SJCRH30 (cell line): Measurements from ENCODE around the gene VOPP1. TPM values are rescaled to one million over a fixed set of nuclear protein-coding genes. Genes with fewer than 3 reads are reported as not detected.

Source experiments
- DNase-seq, 2 experiments: peaks; one replicate each; pipeline ENCODE4 v3.0.0-alpha.2; 2015 to 2020
- H3K27ac ChIP-seq: fragments of 250-450 bp; sonication (Bioruptor Pico); 2 replicates; pipeline ENCODE4 v1.5.1; 2020; ENCODE audit warnings: mild to moderate bottlenecking, moderate library complexity
- H3K27me3 ChIP-seq: fragments of 250-450 bp; sonication (Bioruptor Pico); 2 replicates; pipeline ENCODE4 v1.5.1; 2020; ENCODE audit warnings: mild to moderate bottlenecking, moderate library complexity
- H3K36me3 ChIP-seq: fragments of 250-450 bp; sonication (Bioruptor Pico); 2 replicates; pipeline ENCODE4 v1.5.1; 2020; ENCODE audit warnings: mild to moderate bottlenecking, moderate library complexity
- H3K4me1 ChIP-seq: fragments of 250-450 bp; sonication (Bioruptor Pico); 2 replicates; pipeline ENCODE4 v1.5.1; 2020; ENCODE audit warnings: mild to moderate bottlenecking, moderate library complexity
- H3K4me3 ChIP-seq: fragments of 250-450 bp; sonication (Bioruptor Pico); 2 replicates; pipeline ENCODE4 v1.5.1; 2020; ENCODE audit warnings: mild to moderate bottlenecking, moderate library complexity
- H3K9me3 ChIP-seq: fragments of 250-450 bp; sonication (Bioruptor Pico); replicated peaks from 2 replicates; pipeline ENCODE4 v1.5.1; 2020; ENCODE audit warnings: mild to moderate bottlenecking, moderate library complexity
- total RNA-seq: library from RNA; depleted of rRNA; stranded (reverse); fragments of >200 nt; shearing (Covaris generic); gene quantifications from 2 replicates; pipeline ENCODE4 v1.2.3, GENCODE V29; 2014

VOPP1 gene
- total RNA-seq, 1 experiment from 2014 or later, result 89.8 TPM

- Histone ChIP-seq H3K27ac (no peak overlapping the region), H3K4me3 (no peak overlapping the region), H3K27me3 (no peaks in the 10 kb centered on the region), H3K36me3 (peaks cover 11% of the 10 kb centered on the region), H3K9me3 (no peaks in the 10 kb centered on the region), H3K4me1 (peaks cover 41% of the 10 kb centered on the region)
- no peak for DNase-seq
Measured at GRCh38 chr7:55491346-55491745, 81.0 kb downstream of the VOPP1 start.

- DNase-seq, result peak in 1 of 2 experiments; percentile 27
- Histone ChIP-seq H3K4me3 (no peak overlapping the region), H3K4me1 (peaks cover 51% of the 10 kb centered on the region), H3K27ac (peak overlapping the region; percentile 68; the same call in 1 of the 2 replicates), H3K36me3 (peaks cover 8% of the 10 kb centered on the region), H3K9me3 (no peaks in the 10 kb centered on the region), H3K27me3 (no peaks in the 10 kb centered on the region)
Measured at GRCh38 chr7:55490099-55490498, 82.2 kb downstream of the VOPP1 start.

GRCh38 chr7:55489552-55489951, 82.8 kb downstream of the VOPP1 start:
- no peaks in the 10 kb centered on the region for H3K9me3 ChIP-seq
- peaks cover 8% of the 10 kb centered on the region for H3K36me3 ChIP-seq
- no peak overlapping the region for H3K4me3 ChIP-seq
- no peaks in the 10 kb centered on the region for H3K27me3 ChIP-seq
- peaks cover 55% of the 10 kb centered on the region for H3K4me1 ChIP-seq
- H3K27ac ChIP-seq, result peak overlapping the region; percentile 68
- DNase-seq, result no peak

GRCh38 chr7:55488804-55489340, 83.4 kb downstream of the VOPP1 start:
- no peak overlapping the region for H3K4me3 ChIP-seq
- H3K27ac ChIP-seq, result peak overlapping the region; percentile 68
- no peaks in the 10 kb centered on the region for H3K27me3 ChIP-seq
- DNase-seq, result peak; percentile 98
- no peaks in the 10 kb centered on the region for H3K9me3 ChIP-seq
- H3K4me1 ChIP-seq, result peaks cover 62% of the 10 kb centered on the region
- H3K36me3 ChIP-seq, result peaks cover 11% of the 10 kb centered on the region

GRCh38 chr7:55488216-55488615, 84.1 kb downstream of the VOPP1 start:
- H3K4me3 ChIP-seq, result no peak overlapping the region
- H3K4me1 ChIP-seq, result peaks cover 62% of the 10 kb centered on the region
- no peaks in the 10 kb centered on the region for H3K9me3 ChIP-seq
- H3K27ac ChIP-seq, result peak overlapping the region; percentile 68
- H3K27me3 ChIP-seq, result no peaks in the 10 kb centered on the region
- H3K36me3 ChIP-seq, result peaks cover 11% of the 10 kb centered on the region
- peak; percentile 55 to 68 for DNase-seq

- no peaks in the 10 kb centered on the region for H3K27me3 ChIP-seq
- no peak for DNase-seq
- H3K4me3 ChIP-seq, result no peak overlapping the region
- no peak overlapping the region for H3K27ac ChIP-seq
- H3K4me1 ChIP-seq, result peaks cover 62% of the 10 kb centered on the region
- peaks cover 11% of the 10 kb centered on the region for H3K36me3 ChIP-seq
- H3K9me3 ChIP-seq, result no peaks in the 10 kb centered on the region
Measured at GRCh38 chr7:55486991-55487390, 85.3 kb downstream of the VOPP1 start.

- no peaks in the 10 kb centered on the region for H3K9me3 ChIP-seq
- peaks cover 62% of the 10 kb centered on the region for H3K4me1 ChIP-seq
- peak overlapping the region; percentile 64 for H3K27ac ChIP-seq
- H3K27me3 ChIP-seq, result no peaks in the 10 kb centered on the region
- H3K36me3 ChIP-seq, result peaks cover 8% of the 10 kb centered on the region; the same call in 1 of the 2 replicates
- H3K4me3 ChIP-seq, result no peak overlapping the region
- no peak for DNase-seq
Measured at GRCh38 chr7:55486192-55486590, 86.1 kb downstream of the VOPP1 start.

- peaks cover 8% of the 10 kb centered on the region; the same call in 1 of the 2 replicates for H3K36me3 ChIP-seq
- H3K27ac ChIP-seq, result peak overlapping the region; percentile 64
- no peaks in the 10 kb centered on the region for H3K27me3 ChIP-seq
- no peak overlapping the region for H3K4me3 ChIP-seq
- H3K4me1 ChIP-seq, result peaks cover 58% of the 10 kb centered on the region
- no peaks in the 10 kb centered on the region for H3K9me3 ChIP-seq
- DNase-seq, result peak; percentile 77 to 78
Measured at GRCh38 chr7:55485501-55486191, 86.7 kb downstream of the VOPP1 start.

GRCh38 chr7:55484834-55485233, 87.5 kb downstream of the VOPP1 start:
- no peaks in the 10 kb centered on the region for H3K9me3 ChIP-seq
- no peaks in the 10 kb centered on the region for H3K27me3 ChIP-seq
- peak; percentile 43 to 60 for DNase-seq
- 0 out of 2 replicates have a peak, but pooled peaks cover 8% of the 10 kb centered on the region for H3K36me3 ChIP-seq
- H3K4me3 ChIP-seq, result no peak overlapping the region
- H3K4me1 ChIP-seq, result peaks cover 50% of the 10 kb centered on the region
- H3K27ac ChIP-seq, result peak overlapping the region; percentile 64

GRCh38 chr7:55484241-55484640, 88.1 kb downstream of the VOPP1 start:
- 0 out of 2 replicates have a peak, but pooled peaks cover 8% of the 10 kb centered on the region for H3K36me3 ChIP-seq
- no peak for DNase-seq

GRCh38 chr7:55483046-55483445, 89.3 kb downstream of the VOPP1 start:
- H3K36me3 ChIP-seq, result 0 out of 2 replicates have a peak, but pooled peaks cover 8% of the 10 kb centered on the region
- DNase-seq, result no peak
- no peaks in the 10 kb centered on the region for H3K27me3 ChIP-seq
- H3K27ac ChIP-seq, result no peak overlapping the region
- H3K9me3 ChIP-seq, result no peaks in the 10 kb centered on the region
- peaks cover 48% of the 10 kb centered on the region for H3K4me1 ChIP-seq
- H3K4me3 ChIP-seq, result no peak overlapping the region

More at GRCh38 chr7:55484241-55484640, 88.1 kb downstream of the VOPP1 start:
- Histone ChIP-seq H3K27me3 (no peaks in the 10 kb centered on the region), H3K4me3 (no peak overlapping the region), H3K4me1 (peaks cover 49% of the 10 kb centered on the region), H3K9me3 (no peaks in the 10 kb centered on the region), H3K27ac (no peak overlapping the region; the same call in 1 of the 2 replicates)

- H3K9me3 ChIP-seq, result no peaks in the 10 kb centered on the region
- H3K4me1 ChIP-seq, result peaks cover 42% of the 10 kb centered on the region
- no peak for DNase-seq
- 0 out of 2 replicates have a peak, but pooled peaks cover 12% of the 10 kb centered on the region for H3K36me3 ChIP-seq
- H3K27me3 ChIP-seq, result no peaks in the 10 kb centered on the region
- no peak overlapping the region for H3K4me3 ChIP-seq
- no peak overlapping the region for H3K27ac ChIP-seq
Measured at GRCh38 chr7:55481155-55481554, 91.1 kb downstream of the VOPP1 start.

- no peaks in the 10 kb centered on the region for H3K27me3 ChIP-seq
- DNase-seq, result no peak
- H3K4me1 ChIP-seq, result peaks cover 21% of the 10 kb centered on the region
- peaks cover 9% of the 10 kb centered on the region; the same call in 1 of the 2 replicates for H3K36me3 ChIP-seq
- peak overlapping the region; percentile 5; the same call in 1 of the 2 replicates for H3K27ac ChIP-seq
- H3K4me3 ChIP-seq, result no peak overlapping the region
- no peaks in the 10 kb centered on the region for H3K9me3 ChIP-seq
Measured at GRCh38 chr7:55478700-55479099, 93.6 kb downstream of the VOPP1 start.

GRCh38 chr7:55477781-55478374, 94.4 kb downstream of the VOPP1 start:
- Histone ChIP-seq H3K27me3 (no peaks in the 10 kb centered on the region), H3K27ac (peak overlapping the region; percentile 5; the same call in 1 of the 2 replicates), H3K4me1 (peaks cover 21% of the 10 kb centered on the region), H3K9me3 (no peaks in the 10 kb centered on the region), H3K4me3 (no peak overlapping the region), H3K36me3 (peaks cover 12% of the 10 kb centered on the region; the same call in 1 of the 2 replicates)
- DNase-seq, result peak; percentile 63 to 73
